H9 (cell line): ENCODE results near the gene VDAC2. TPM values are rescaled to one million over a fixed set of nuclear protein-coding genes. Genes with fewer than 3 reads are reported as not detected.

Experiments
- DNase-seq: peaks from one replicate; pipeline ENCODE4 v3.0.0-alpha.2; 2017
- H2AFZ ChIP-seq: one replicate; pipeline ENCODE4 v1.6.1; 2013; ENCODE audit warnings: mild to moderate bottlenecking, low read length, control low read depth, moderate library complexity
- H2AK5ac ChIP-seq: 2 replicates; pipeline ENCODE4 v1.6.1; 2013; ENCODE audit warnings: low read length, control low read depth, mixed read lengths; ENCODE audit not compliant: insufficient read length
- H2BK120ac ChIP-seq: one replicate; pipeline ENCODE4 v1.6.1; 2013; ENCODE audit warnings: low read depth, mild to moderate bottlenecking, low read length, control low read depth, inconsistent platforms; ENCODE audit not compliant: poor library complexity, severe bottlenecking
- H2BK12ac ChIP-seq: 2 replicates; pipeline ENCODE4 v1.6.1; 2013; ENCODE audit warnings: low read length, control low read depth, mixed read lengths, low read depth; ENCODE audit not compliant: insufficient read length
- H2BK15ac ChIP-seq: 2 replicates; pipeline ENCODE4 v1.6.1; 2013; ENCODE audit warnings: low read depth, low read length, control low read depth
- H2BK20ac ChIP-seq: one replicate; pipeline ENCODE4 v1.6.1; 2013; ENCODE audit warnings: low read depth, mild to moderate bottlenecking, low read length, control low read depth, inconsistent platforms; ENCODE audit not compliant: poor library complexity, severe bottlenecking
- H2BK5ac ChIP-seq: 2 replicates; pipeline ENCODE4 v1.6.1; 2013; ENCODE audit warnings: low read length, control low read depth, mixed read lengths; ENCODE audit not compliant: insufficient read length
- H3K14ac ChIP-seq: 2 replicates; pipeline ENCODE4 v1.6.1; 2013; ENCODE audit warnings: low read length, control low read depth; ENCODE audit not compliant: insufficient read depth
- H3K18ac ChIP-seq: 2 replicates; pipeline ENCODE4 v1.6.1; 2013; ENCODE audit warnings: low read depth, mild to moderate bottlenecking, mixed read lengths, low read length, control low read depth; ENCODE audit not compliant: insufficient read length
- H3K23ac ChIP-seq: 2 replicates; pipeline ENCODE4 v1.6.1; 2013; ENCODE audit warnings: low read length, control low read depth, mixed read lengths, low read depth; ENCODE audit not compliant: insufficient read length
- H3K23me2 ChIP-seq: 2 replicates; pipeline ENCODE4 v1.6.1; 2013; ENCODE audit warnings: low read depth, mild to moderate bottlenecking, mixed read lengths, low read length, control low read depth; ENCODE audit not compliant: insufficient read length, poor library complexity, severe bottlenecking
- H3K27ac ChIP-seq: 2 replicates; pipeline ENCODE4 v1.5.1; 2013; ENCODE audit warnings: low read length, control low read depth, mixed read lengths, low read depth; ENCODE audit not compliant: insufficient read length
- H3K27me3 ChIP-seq: 2 replicates; pipeline ENCODE4 v1.6.1; 2013; ENCODE audit warnings: low read length, control low read depth, inconsistent platforms; ENCODE audit not compliant: insufficient read depth
- H3K4ac ChIP-seq: 2 replicates; pipeline ENCODE4 v1.6.1; 2013; ENCODE audit warnings: low read depth, mild to moderate bottlenecking, control low read depth, inconsistent platforms, low read length, moderate library complexity
- H3K4me1 ChIP-seq: 2 replicates; pipeline ENCODE4 v1.6.1; 2013; ENCODE audit warnings: low read length, control low read depth, inconsistent platforms; ENCODE audit not compliant: insufficient read depth
- H3K4me2 ChIP-seq: 2 replicates; pipeline ENCODE4 v1.6.1; 2013; ENCODE audit warnings: low read length, control low read depth, mixed read lengths; ENCODE audit not compliant: insufficient read length, insufficient read depth
- H3K56ac ChIP-seq: 2 replicates; pipeline ENCODE4 v1.6.1; 2013; ENCODE audit warnings: low read depth, mild to moderate bottlenecking, mixed read lengths, low read length, control low read depth; ENCODE audit not compliant: insufficient read length
- H3K79me1 ChIP-seq: 2 replicates; pipeline ENCODE4 v1.6.1; 2013; ENCODE audit warnings: low read depth, mild to moderate bottlenecking, moderate library complexity, low read length, control low read depth, inconsistent platforms; ENCODE audit not compliant: insufficient read depth, poor library complexity, severe bottlenecking
- H3K79me2 ChIP-seq: 2 replicates; pipeline ENCODE4 v1.6.1; 2013; ENCODE audit warnings: low read length, control low read depth, inconsistent platforms; ENCODE audit not compliant: insufficient read depth
- H3K9ac ChIP-seq: 2 replicates; pipeline ENCODE4 v1.6.1; 2013; ENCODE audit warnings: low read length, control low read depth, mixed read lengths; ENCODE audit not compliant: insufficient read length; ENCODE audit errors: extremely low read depth
- H3K9me3 ChIP-seq: one replicate; pipeline ENCODE4 v1.6.1; 2013; ENCODE audit warnings: low read depth, low read length, inconsistent platforms; ENCODE audit not compliant: control insufficient read depth
- H3T11ph ChIP-seq: one replicate; pipeline ENCODE4 v1.6.1; 2013; ENCODE audit warnings: mild to moderate bottlenecking, low read length, control low read depth, inconsistent platforms
- H4K20me1 ChIP-seq: one replicate; pipeline ENCODE4 v1.6.1; 2013; ENCODE audit not compliant: control insufficient read depth, insufficient read length, insufficient read depth
- H4K5ac ChIP-seq: 2 replicates; pipeline ENCODE4 v1.6.1; 2013; ENCODE audit warnings: low read depth, mild to moderate bottlenecking, mixed read lengths, low read length, control low read depth; ENCODE audit not compliant: insufficient read length
- H4K8ac ChIP-seq: replicated peaks from 2 replicates; pipeline ENCODE4 v1.6.1; 2013; ENCODE audit warnings: low read length, control low read depth, mixed read lengths, low read depth; ENCODE audit not compliant: insufficient read length
- H4K91ac ChIP-seq: 2 replicates; pipeline ENCODE4 v1.6.1; 2013; ENCODE audit warnings: low read depth, mild to moderate bottlenecking, moderate library complexity, mixed read lengths, low read length, control low read depth; ENCODE audit not compliant: insufficient read length
- H3K27ac Mint-ChIP-seq, 3 experiments: 2 replicates in 2 of 3; 3 replicates in 1 of 3; pipeline ENCODE4 v1.8.0; 2020 to 2021; ENCODE audit warnings: mixed read lengths in 3 of 3, mild to moderate bottlenecking in 1 of 3, moderate library complexity in 1 of 3
- H3K27me3 Mint-ChIP-seq: 2 replicates; pipeline ENCODE4 v1.8.0; 2021; ENCODE audit warnings: low read depth, mild to moderate bottlenecking, moderate library complexity, mixed read lengths
- H3K36me3 Mint-ChIP-seq, 3 experiments: 2 replicates in 2 of 3; 3 replicates in 1 of 3; pipeline ENCODE4 v1.8.0; 2020 to 2021; ENCODE audit warnings: low read depth in 3 of 3, mixed read lengths in 3 of 3; ENCODE audit not compliant: insufficient read depth in 1 of 3
- H3K4me1 Mint-ChIP-seq, 2 experiments: 2 replicates each; pipeline ENCODE4 v1.8.0; 2020; ENCODE audit warnings: mixed read lengths in 2 of 2
- H3K4me3 Mint-ChIP-seq, 2 experiments: 2 replicates in 1 of 2; 3 replicates in 1 of 2; pipeline ENCODE4 v1.8.0; 2020 to 2021; ENCODE audit warnings: mild to moderate bottlenecking in 2 of 2, mixed read lengths in 2 of 2, moderate library complexity in 1 of 2
- H3K9me3 Mint-ChIP-seq, 2 experiments: 2 replicates in 1 of 2; 3 replicates in 1 of 2; pipeline ENCODE4 v1.8.0; 2020; ENCODE audit warnings: mild to moderate bottlenecking in 2 of 2, mixed read lengths in 2 of 2, moderate library complexity in 1 of 2
- WGBS: extraction: QIAGEN DNeasy Blood & Tissue Kit; methylation state at CpG from one replicate; pipeline ENCODE4 v1.1.7; 2013; ENCODE audit warnings: missing lambda C conversion rate, low lambda C conversion rate, mixed read lengths; ENCODE audit not compliant: insufficient read length; ENCODE audit errors: extremely low coverage; 5-methylcytosine and 5-hydroxymethylcytosine counted together
- total RNA-seq: library from RNA; stranded (reverse); gene quantifications from 2 replicates; pipeline ENCODE4 v1.2.1, GENCODE V29; 2021
- TF ChIP-seq, protein P1 (sequence below): fragments of 200-600 bp; sonication (generic); conservative IDR thresholded peaks from 3 replicates; pipeline ENCODE4 v1.8.0; 2021; ENCODE audit warnings: antibody characterized with exemption, mild to moderate bottlenecking

Gene VDAC2
- total RNA-seq, 1 experiment from 2014 or later, result 271 TPM

DNA sequence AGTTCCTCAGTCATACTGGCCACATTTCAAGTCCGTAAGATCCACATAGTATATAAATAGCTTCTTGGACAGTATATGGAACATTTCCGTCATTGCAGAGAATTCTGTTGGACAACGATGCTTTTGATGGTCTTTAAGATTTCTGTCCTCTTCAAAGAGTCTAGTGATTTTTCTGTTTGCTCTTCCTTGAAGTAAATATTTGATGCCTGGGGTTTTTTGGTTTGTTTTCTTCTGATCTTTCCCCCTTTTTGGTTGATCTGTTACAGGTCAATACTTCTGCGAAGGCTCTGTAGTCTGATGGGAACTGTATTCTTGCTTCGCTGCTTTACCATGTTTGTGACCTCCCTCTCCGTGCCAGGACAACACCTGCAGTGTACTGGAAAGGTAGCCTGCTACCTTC is 42.3 kb upstream of the VDAC2 start:
- Mint-ChIP-seq H3K27me3 (no peaks in the 10 kb centered on the region), H3K4me3 (no peak overlapping the region), H3K27ac (peak overlapping the region in 1 of 3 experiments; percentile 0; a peak in 1 of 7 replicates), H3K36me3 (peaks cover 4 to 20% (median 18%) of the 10 kb centered on the region in 3 experiments; a peak in 5 of 7 replicates), H3K9me3 (no peaks in the 10 kb centered on the region), H3K4me1 (peaks cover 5 to 6% of the 10 kb centered on the region in 2 experiments)
- Histone ChIP-seq H3K4ac (no peak overlapping the region), H2AK5ac (no peak overlapping the region), H4K5ac (no peak overlapping the region), H4K20me1 (no peaks in the 10 kb centered on the region), H3K18ac (no peak overlapping the region), H3K27ac (no peak overlapping the region), H3T11ph (no peak overlapping the region), H3K23me2 (no peaks in the 10 kb centered on the region), H2BK20ac (no peak overlapping the region), H3K4me2 (no peak overlapping the region), H4K91ac (no peak overlapping the region), H3K9ac (no peak overlapping the region), H2BK5ac (no peak overlapping the region), H2AFZ (no peak overlapping the region), H3K23ac (no peak overlapping the region), H3K79me1 (no peaks in the 10 kb centered on the region), H3K4me1 (no peaks in the 10 kb centered on the region; the same call in 1 of the 2 replicates), H3K27me3 (no peaks in the 10 kb centered on the region), H3K14ac (no peak overlapping the region), H3K56ac (no peak overlapping the region), H3K9me3 (no peaks in the 10 kb centered on the region), H2BK15ac (no peak overlapping the region), H4K8ac (no peak overlapping the region), H2BK12ac (no peak overlapping the region), H3K79me2 (no peaks in the 10 kb centered on the region), H2BK120ac (no peak overlapping the region)
- WGBS, result no CpG with 5 or more reads among the region's 6 CpGs
- DNase-seq, result no peak
- TF ChIP-seq, protein P1, sequence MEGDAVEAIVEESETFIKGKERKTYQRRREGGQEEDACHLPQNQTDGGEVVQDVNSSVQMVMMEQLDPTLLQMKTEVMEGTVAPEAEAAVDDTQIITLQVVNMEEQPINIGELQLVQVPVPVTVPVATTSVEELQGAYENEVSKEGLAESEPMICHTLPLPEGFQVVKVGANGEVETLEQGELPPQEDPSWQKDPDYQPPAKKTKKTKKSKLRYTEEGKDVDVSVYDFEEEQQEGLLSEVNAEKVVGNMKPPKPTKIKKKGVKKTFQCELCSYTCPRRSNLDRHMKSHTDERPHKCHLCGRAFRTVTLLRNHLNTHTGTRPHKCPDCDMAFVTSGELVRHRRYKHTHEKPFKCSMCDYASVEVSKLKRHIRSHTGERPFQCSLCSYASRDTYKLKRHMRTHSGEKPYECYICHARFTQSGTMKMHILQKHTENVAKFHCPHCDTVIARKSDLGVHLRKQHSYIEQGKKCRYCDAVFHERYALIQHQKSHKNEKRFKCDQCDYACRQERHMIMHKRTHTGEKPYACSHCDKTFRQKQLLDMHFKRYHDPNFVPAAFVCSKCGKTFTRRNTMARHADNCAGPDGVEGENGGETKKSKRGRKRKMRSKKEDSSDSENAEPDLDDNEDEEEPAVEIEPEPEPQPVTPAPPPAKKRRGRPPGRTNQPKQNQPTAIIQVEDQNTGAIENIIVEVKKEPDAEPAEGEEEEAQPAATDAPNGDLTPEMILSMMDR, result no peak
